H9 (cell line): ENCODE measurements around the gene PREB. TPM values are rescaled to one million over a fixed set of nuclear protein-coding genes. Genes with fewer than 3 reads are reported as not detected.
A peak's percentile ranks its signal among the peaks of the same experiment; 100 is the strongest.

ENCODE experiments used
- DNase-seq: peaks from one replicate; pipeline ENCODE4 v3.0.0-alpha.2; 2017
- H2AFZ ChIP-seq: one replicate; pipeline ENCODE4 v1.6.1; 2013; ENCODE audit warnings: mild to moderate bottlenecking, low read length, control low read depth, moderate library complexity
- H2AK5ac ChIP-seq: 2 replicates; pipeline ENCODE4 v1.6.1; 2013; ENCODE audit warnings: low read length, control low read depth, mixed read lengths; ENCODE audit not compliant: insufficient read length
- H2BK120ac ChIP-seq: one replicate; pipeline ENCODE4 v1.6.1; 2013; ENCODE audit warnings: low read depth, mild to moderate bottlenecking, low read length, control low read depth, inconsistent platforms; ENCODE audit not compliant: poor library complexity, severe bottlenecking
- H2BK12ac ChIP-seq: 2 replicates; pipeline ENCODE4 v1.6.1; 2013; ENCODE audit warnings: low read length, control low read depth, mixed read lengths, low read depth; ENCODE audit not compliant: insufficient read length
- H2BK15ac ChIP-seq: 2 replicates; pipeline ENCODE4 v1.6.1; 2013; ENCODE audit warnings: low read depth, low read length, control low read depth
- H2BK20ac ChIP-seq: one replicate; pipeline ENCODE4 v1.6.1; 2013; ENCODE audit warnings: low read depth, mild to moderate bottlenecking, low read length, control low read depth, inconsistent platforms; ENCODE audit not compliant: poor library complexity, severe bottlenecking
- H2BK5ac ChIP-seq: 2 replicates; pipeline ENCODE4 v1.6.1; 2013; ENCODE audit warnings: low read length, control low read depth, mixed read lengths; ENCODE audit not compliant: insufficient read length
- H3K14ac ChIP-seq: 2 replicates; pipeline ENCODE4 v1.6.1; 2013; ENCODE audit warnings: low read length, control low read depth; ENCODE audit not compliant: insufficient read depth
- H3K18ac ChIP-seq: 2 replicates; pipeline ENCODE4 v1.6.1; 2013; ENCODE audit warnings: low read depth, mild to moderate bottlenecking, mixed read lengths, low read length, control low read depth; ENCODE audit not compliant: insufficient read length
- H3K23ac ChIP-seq: 2 replicates; pipeline ENCODE4 v1.6.1; 2013; ENCODE audit warnings: low read length, control low read depth, mixed read lengths, low read depth; ENCODE audit not compliant: insufficient read length
- H3K23me2 ChIP-seq: 2 replicates; pipeline ENCODE4 v1.6.1; 2013; ENCODE audit warnings: low read depth, mild to moderate bottlenecking, mixed read lengths, low read length, control low read depth; ENCODE audit not compliant: insufficient read length, poor library complexity, severe bottlenecking
- H3K27ac ChIP-seq: 2 replicates; pipeline ENCODE4 v1.5.1; 2013; ENCODE audit warnings: low read length, control low read depth, mixed read lengths, low read depth; ENCODE audit not compliant: insufficient read length
- H3K27me3 ChIP-seq: 2 replicates; pipeline ENCODE4 v1.6.1; 2013; ENCODE audit warnings: low read length, control low read depth, inconsistent platforms; ENCODE audit not compliant: insufficient read depth
- H3K4ac ChIP-seq: 2 replicates; pipeline ENCODE4 v1.6.1; 2013; ENCODE audit warnings: low read depth, mild to moderate bottlenecking, control low read depth, inconsistent platforms, low read length, moderate library complexity
- H3K4me1 ChIP-seq: 2 replicates; pipeline ENCODE4 v1.6.1; 2013; ENCODE audit warnings: low read length, control low read depth, inconsistent platforms; ENCODE audit not compliant: insufficient read depth
- H3K4me2 ChIP-seq: 2 replicates; pipeline ENCODE4 v1.6.1; 2013; ENCODE audit warnings: low read length, control low read depth, mixed read lengths; ENCODE audit not compliant: insufficient read length, insufficient read depth
- H3K56ac ChIP-seq: 2 replicates; pipeline ENCODE4 v1.6.1; 2013; ENCODE audit warnings: low read depth, mild to moderate bottlenecking, mixed read lengths, low read length, control low read depth; ENCODE audit not compliant: insufficient read length
- H3K79me1 ChIP-seq: 2 replicates; pipeline ENCODE4 v1.6.1; 2013; ENCODE audit warnings: low read depth, mild to moderate bottlenecking, moderate library complexity, low read length, control low read depth, inconsistent platforms; ENCODE audit not compliant: insufficient read depth, poor library complexity, severe bottlenecking
- H3K79me2 ChIP-seq: 2 replicates; pipeline ENCODE4 v1.6.1; 2013; ENCODE audit warnings: low read length, control low read depth, inconsistent platforms; ENCODE audit not compliant: insufficient read depth
- H3K9ac ChIP-seq: 2 replicates; pipeline ENCODE4 v1.6.1; 2013; ENCODE audit warnings: low read length, control low read depth, mixed read lengths; ENCODE audit not compliant: insufficient read length; ENCODE audit errors: extremely low read depth
- H3K9me3 ChIP-seq: one replicate; pipeline ENCODE4 v1.6.1; 2013; ENCODE audit warnings: low read depth, low read length, inconsistent platforms; ENCODE audit not compliant: control insufficient read depth
- H3T11ph ChIP-seq: one replicate; pipeline ENCODE4 v1.6.1; 2013; ENCODE audit warnings: mild to moderate bottlenecking, low read length, control low read depth, inconsistent platforms
- H4K20me1 ChIP-seq: one replicate; pipeline ENCODE4 v1.6.1; 2013; ENCODE audit not compliant: control insufficient read depth, insufficient read length, insufficient read depth
- H4K5ac ChIP-seq: 2 replicates; pipeline ENCODE4 v1.6.1; 2013; ENCODE audit warnings: low read depth, mild to moderate bottlenecking, mixed read lengths, low read length, control low read depth; ENCODE audit not compliant: insufficient read length
- H4K8ac ChIP-seq: replicated peaks from 2 replicates; pipeline ENCODE4 v1.6.1; 2013; ENCODE audit warnings: low read length, control low read depth, mixed read lengths, low read depth; ENCODE audit not compliant: insufficient read length
- H4K91ac ChIP-seq: 2 replicates; pipeline ENCODE4 v1.6.1; 2013; ENCODE audit warnings: low read depth, mild to moderate bottlenecking, moderate library complexity, mixed read lengths, low read length, control low read depth; ENCODE audit not compliant: insufficient read length
- H3K27ac Mint-ChIP-seq, 3 experiments: 2 replicates in 2 of 3; 3 replicates in 1 of 3; pipeline ENCODE4 v1.8.0; 2020 to 2021; ENCODE audit warnings: mixed read lengths in 3 of 3, mild to moderate bottlenecking in 1 of 3, moderate library complexity in 1 of 3
- H3K27me3 Mint-ChIP-seq: 2 replicates; pipeline ENCODE4 v1.8.0; 2021; ENCODE audit warnings: low read depth, mild to moderate bottlenecking, moderate library complexity, mixed read lengths
- H3K36me3 Mint-ChIP-seq, 3 experiments: 2 replicates in 2 of 3; 3 replicates in 1 of 3; pipeline ENCODE4 v1.8.0; 2020 to 2021; ENCODE audit warnings: low read depth in 3 of 3, mixed read lengths in 3 of 3; ENCODE audit not compliant: insufficient read depth in 1 of 3
- H3K4me1 Mint-ChIP-seq, 2 experiments: 2 replicates each; pipeline ENCODE4 v1.8.0; 2020; ENCODE audit warnings: mixed read lengths in 2 of 2
- H3K4me3 Mint-ChIP-seq, 2 experiments: 2 replicates in 1 of 2; 3 replicates in 1 of 2; pipeline ENCODE4 v1.8.0; 2020 to 2021; ENCODE audit warnings: mild to moderate bottlenecking in 2 of 2, mixed read lengths in 2 of 2, moderate library complexity in 1 of 2
- H3K9me3 Mint-ChIP-seq, 2 experiments: 2 replicates in 1 of 2; 3 replicates in 1 of 2; pipeline ENCODE4 v1.8.0; 2020; ENCODE audit warnings: mild to moderate bottlenecking in 2 of 2, mixed read lengths in 2 of 2, moderate library complexity in 1 of 2
- WGBS: extraction: QIAGEN DNeasy Blood & Tissue Kit; methylation state at CpG from one replicate; pipeline ENCODE4 v1.1.7; 2013; ENCODE audit warnings: missing lambda C conversion rate, low lambda C conversion rate, mixed read lengths; ENCODE audit not compliant: insufficient read length; ENCODE audit errors: extremely low coverage; 5-methylcytosine and 5-hydroxymethylcytosine counted together
- total RNA-seq: library from RNA; stranded (reverse); gene quantifications from 2 replicates; pipeline ENCODE4 v1.2.1, GENCODE V29; 2021
- TF ChIP-seq, protein P1 (sequence below): fragments of 200-600 bp; sonication (generic); conservative IDR thresholded peaks from 3 replicates; pipeline ENCODE4 v1.8.0; 2021; ENCODE audit warnings: antibody characterized with exemption, mild to moderate bottlenecking

PREB gene
- total RNA-seq, 1 experiment from 2014 or later: 43.6 TPM

DNA sequence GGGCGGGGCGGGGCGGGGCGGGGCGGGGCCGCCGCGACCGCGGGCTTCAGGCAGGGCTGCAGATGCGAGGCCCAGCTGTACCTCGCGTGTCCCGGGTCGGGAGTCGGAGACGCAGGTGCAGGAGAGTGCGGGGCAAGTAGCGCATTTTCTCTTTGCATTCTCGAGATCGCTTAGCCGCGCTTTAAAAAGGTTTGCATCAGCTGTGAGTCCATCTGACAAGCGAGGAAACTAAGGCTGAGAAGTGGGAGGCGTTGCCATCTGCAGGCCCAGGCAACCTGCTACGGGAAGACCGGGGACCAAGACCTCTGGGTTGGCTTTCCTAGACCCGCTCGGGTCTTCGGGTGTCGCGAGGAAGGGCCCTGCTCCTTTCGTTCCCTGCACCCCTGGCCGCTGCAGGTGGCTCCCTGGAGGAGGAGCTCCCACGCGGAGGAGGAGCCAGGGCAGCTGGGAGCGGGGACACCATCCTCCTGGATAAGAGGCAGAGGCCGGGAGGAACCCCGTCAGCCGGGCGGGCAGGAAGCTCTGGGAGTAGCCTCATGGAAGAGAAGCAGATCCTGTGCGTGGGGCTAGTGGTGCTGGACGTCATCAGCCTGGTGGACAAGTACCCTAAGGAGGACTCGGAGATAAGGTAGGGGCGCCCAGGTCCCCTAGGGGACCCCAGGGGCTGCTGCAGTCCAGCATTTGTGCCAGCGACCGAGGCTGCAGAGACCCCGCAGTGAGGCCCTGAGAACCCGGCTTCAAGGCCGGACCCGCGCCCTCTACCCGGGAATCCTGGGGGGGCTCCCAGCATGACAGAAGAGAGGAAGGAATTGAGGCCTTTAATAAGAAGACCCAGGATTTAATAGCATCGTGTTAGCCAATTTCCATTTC is 47.5 kb downstream of the PREB start, which contains the start of gene KHK:
TSS of gene KHK (plus strand) at position 49 of the 870 bp plus-strand sequence. CDS start at position 537, 488 bp downstream.
- Histone ChIP-seq H3K23me2 (peaks cover 13% of the 10 kb centered on the region), H3K4me1 (no peaks in the 10 kb centered on the region), H3K56ac (no peak within 1 kb of the TSS), H3K79me2 (no peaks in the 10 kb centered on the region), H2AFZ (no peak within 1 kb of the TSS), H3K23ac (no peak within 1 kb of the TSS), H3K27ac (no peak within 1 kb of the TSS), H3K4me2 (peak within 1 kb of the TSS; percentile 86), H4K91ac (no peak within 1 kb of the TSS), H3K9ac (peak within 1 kb of the TSS; percentile 61), H3K9me3 (no peaks in the 10 kb centered on the region), H2BK20ac (no peak within 1 kb of the TSS), H2BK120ac (no peak within 1 kb of the TSS), H2BK12ac (no peak within 1 kb of the TSS), H2BK5ac (no peak within 1 kb of the TSS), H3K14ac (peak within 1 kb of the TSS; percentile 72; the same call in 1 of the 2 replicates), H2BK15ac (no peak within 1 kb of the TSS), H4K8ac (no peak within 1 kb of the TSS), H3K4ac (no peak within 1 kb of the TSS), H3K79me1 (no peaks in the 10 kb centered on the region), H3K27me3 (no peaks in the 10 kb centered on the region), H3K18ac (peak within 1 kb of the TSS; percentile 46), H4K20me1 (no peaks in the 10 kb centered on the region), H3T11ph (no peak within 1 kb of the TSS), H2AK5ac (no peak within 1 kb of the TSS), H4K5ac (no peak within 1 kb of the TSS)
- Mint-ChIP-seq H3K4me1 (peaks cover 15 to 25% of the 10 kb centered on the region in 2 experiments), H3K4me3 (peak within 1 kb of the TSS; percentile 75 to 87), H3K36me3 (no peaks in the 10 kb centered on the region; a peak in 1 of 7 replicates), H3K9me3 (no peaks in the 10 kb centered on the region), H3K27me3 (peaks cover 20% of the 10 kb centered on the region), H3K27ac (no peak within 1 kb of the TSS)
- TF ChIP-seq, protein P1, sequence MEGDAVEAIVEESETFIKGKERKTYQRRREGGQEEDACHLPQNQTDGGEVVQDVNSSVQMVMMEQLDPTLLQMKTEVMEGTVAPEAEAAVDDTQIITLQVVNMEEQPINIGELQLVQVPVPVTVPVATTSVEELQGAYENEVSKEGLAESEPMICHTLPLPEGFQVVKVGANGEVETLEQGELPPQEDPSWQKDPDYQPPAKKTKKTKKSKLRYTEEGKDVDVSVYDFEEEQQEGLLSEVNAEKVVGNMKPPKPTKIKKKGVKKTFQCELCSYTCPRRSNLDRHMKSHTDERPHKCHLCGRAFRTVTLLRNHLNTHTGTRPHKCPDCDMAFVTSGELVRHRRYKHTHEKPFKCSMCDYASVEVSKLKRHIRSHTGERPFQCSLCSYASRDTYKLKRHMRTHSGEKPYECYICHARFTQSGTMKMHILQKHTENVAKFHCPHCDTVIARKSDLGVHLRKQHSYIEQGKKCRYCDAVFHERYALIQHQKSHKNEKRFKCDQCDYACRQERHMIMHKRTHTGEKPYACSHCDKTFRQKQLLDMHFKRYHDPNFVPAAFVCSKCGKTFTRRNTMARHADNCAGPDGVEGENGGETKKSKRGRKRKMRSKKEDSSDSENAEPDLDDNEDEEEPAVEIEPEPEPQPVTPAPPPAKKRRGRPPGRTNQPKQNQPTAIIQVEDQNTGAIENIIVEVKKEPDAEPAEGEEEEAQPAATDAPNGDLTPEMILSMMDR: peak; percentile 10; the same call in 1 of the 3 replicates
- WGBS: no CpG with 5 or more reads among the region's 54 CpGs
- DNase-seq: no peak
